Prostate gland (tissue), 2 donors: ENCODE measurements around the gene SLTM. TPM values are rescaled to one million over a fixed set of nuclear protein-coding genes. Genes with fewer than 3 reads are reported as not detected.
"Not testable (repeated sequence)": the region's sequence is repeated elsewhere in the genome, so short reads cannot be mapped to it uniquely, and the experiment has no call there.

Source experiments
- DNase-seq: peaks from one replicate; pipeline ENCODE4 v3.0.0-alpha.2; 2019; ENCODE audit warnings: low spot score
- H3K27ac ChIP-seq, 2 donors: fragments of 200-600 bp; sonication (generic); 2 replicates each; pipeline ENCODE4 v1.5.1; 2017 to 2019
- H3K27me3 ChIP-seq: fragments of 200-600 bp; sonication (generic); replicated peaks from 2 replicates; pipeline ENCODE4 v1.5.1; 2019; ENCODE audit not compliant: insufficient read depth
- H3K36me3 ChIP-seq, 2 donors: fragments of 200-600 bp; sonication (generic); 1 replicate in 1 of 2; 2 replicates in 1 of 2; pipeline versions ENCODE4 v1.5.1 to v1.8.1; 2017 to 2019
- H3K4me1 ChIP-seq: fragments of 200-600 bp; sonication (generic); replicated peaks from 2 replicates; pipeline ENCODE4 v1.5.1; 2019
- H3K4me3 ChIP-seq, 2 donors: fragments of 200-600 bp; sonication (generic); 2 replicates each; pipeline ENCODE4 v1.5.1; 2017 to 2019
- H3K9me3 ChIP-seq: fragments of 200-600 bp; sonication (generic); 2 replicates; pipeline ENCODE4 v1.5.1; 2017
- POLR2A ChIP-seq: fragments of 450-650 bp; IDR thresholded peaks from one replicate; pipeline ENCODE4 v1.6.1; 2016; ENCODE audit warnings: antibody characterized with exemption, mild to moderate bottlenecking
- POLR2AphosphoS5 ChIP-seq: sonication (generic); formaldehyde crosslinking; IDR thresholded peaks from one replicate; pipeline ENCODE4 v1.6.1; 2017; ENCODE audit warnings: antibody characterized with exemption
- WGBS: methylation state at CpG from one replicate; pipeline ENCODE4 v1.1.5; 2018; 5-methylcytosine and 5-hydroxymethylcytosine counted together
- intact Hi-C: fragments of 100-400 bp; cut with DNase I; formaldehyde crosslinking; loops from one replicate; pipeline ENCODE4 v1.14.2; 2022
- total RNA-seq, 2 donors: library from RNA; depleted of rRNA; stranded (reverse); fragments of >200 nt; gene quantifications; one replicate each; pipeline ENCODE4 v1.1.0, GENCODE V29; 2016
- TF ChIP-seq, protein P1 (sequence below), 4 experiments: fragments of 200-600 bp in 2 of 4; fragments of 450-650 bp in 2 of 4; sonication (generic) in 2 of 4; IDR thresholded peaks; 1 replicate in 3 of 4; 2 replicates in 1 of 4; pipeline ENCODE4 v1.5.1; 2016 to 2019; ENCODE audit warnings: antibody characterized with exemption in 4 of 4, mild to moderate bottlenecking in 2 of 4, moderate library complexity in 2 of 4

Gene SLTM
- total RNA-seq, 2 donors from 2014 or later, result 65.8 to 73.3 TPM

DNA sequence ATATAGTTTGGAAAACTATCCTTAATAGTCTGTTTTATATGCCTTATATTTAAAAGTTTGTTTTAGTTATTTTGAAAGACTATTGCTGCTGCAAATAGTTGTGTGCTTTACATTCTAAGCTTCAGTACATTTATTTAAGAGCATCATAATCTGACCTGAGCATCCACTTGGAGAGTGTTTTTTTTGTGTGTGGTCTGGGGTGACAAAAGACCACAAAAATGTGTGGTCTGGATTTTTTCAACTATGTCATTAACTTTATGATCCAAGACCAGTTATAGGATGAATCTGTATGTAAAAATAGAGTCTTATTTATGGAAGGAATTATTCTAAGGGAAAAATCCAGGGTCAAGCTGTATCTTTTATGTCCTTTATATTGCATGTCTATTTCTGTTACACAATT is 77.4 kb downstream of the SLTM start:
- TF ChIP-seq POLR2A (no peak), POLR2AphosphoS5 (no peak)
- TF ChIP-seq, protein P1, sequence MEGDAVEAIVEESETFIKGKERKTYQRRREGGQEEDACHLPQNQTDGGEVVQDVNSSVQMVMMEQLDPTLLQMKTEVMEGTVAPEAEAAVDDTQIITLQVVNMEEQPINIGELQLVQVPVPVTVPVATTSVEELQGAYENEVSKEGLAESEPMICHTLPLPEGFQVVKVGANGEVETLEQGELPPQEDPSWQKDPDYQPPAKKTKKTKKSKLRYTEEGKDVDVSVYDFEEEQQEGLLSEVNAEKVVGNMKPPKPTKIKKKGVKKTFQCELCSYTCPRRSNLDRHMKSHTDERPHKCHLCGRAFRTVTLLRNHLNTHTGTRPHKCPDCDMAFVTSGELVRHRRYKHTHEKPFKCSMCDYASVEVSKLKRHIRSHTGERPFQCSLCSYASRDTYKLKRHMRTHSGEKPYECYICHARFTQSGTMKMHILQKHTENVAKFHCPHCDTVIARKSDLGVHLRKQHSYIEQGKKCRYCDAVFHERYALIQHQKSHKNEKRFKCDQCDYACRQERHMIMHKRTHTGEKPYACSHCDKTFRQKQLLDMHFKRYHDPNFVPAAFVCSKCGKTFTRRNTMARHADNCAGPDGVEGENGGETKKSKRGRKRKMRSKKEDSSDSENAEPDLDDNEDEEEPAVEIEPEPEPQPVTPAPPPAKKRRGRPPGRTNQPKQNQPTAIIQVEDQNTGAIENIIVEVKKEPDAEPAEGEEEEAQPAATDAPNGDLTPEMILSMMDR (IDR thresholded peaks at IDR 0.05), result no peak
- H3K36me3 ChIP-seq, result no peaks in the 10 kb centered on the region
- H3K27ac ChIP-seq, result no peak overlapping the region
- H3K4me1 ChIP-seq, result no peaks in the 10 kb centered on the region
- intact Hi-C loops, result no loop called here
- no peaks in the 10 kb centered on the region for H3K9me3 ChIP-seq
- DNase-seq, result no peak
- no peaks in the 10 kb centered on the region for H3K27me3 ChIP-seq
- H3K4me3 ChIP-seq, result no peak overlapping the region

GRCh38 chr15:58854593-58854992 is 78.9 kb downstream of the SLTM start:
- 55% methylated on average over 4 of the region's 4 CpGs for WGBS
- intact Hi-C loops, result no loop called here

DNA sequence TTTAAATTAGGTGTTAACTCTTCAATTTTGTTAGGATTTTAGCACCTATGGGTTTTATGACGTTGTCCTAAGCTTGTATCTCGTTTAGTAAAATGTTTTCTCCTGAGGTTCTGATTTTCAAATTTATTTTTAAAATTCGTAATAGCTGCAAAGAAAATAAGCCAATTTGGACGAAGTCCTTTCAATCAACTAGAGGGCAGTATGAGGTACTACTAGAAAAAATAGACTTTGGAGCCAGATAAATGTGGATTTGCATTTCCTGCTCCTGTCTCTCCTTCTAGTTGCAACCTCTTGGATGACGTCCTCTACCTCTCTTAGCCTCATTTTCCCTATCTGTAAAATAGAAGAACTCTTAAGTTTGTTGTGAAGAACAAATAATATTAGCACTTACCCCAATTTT is 81.1 kb downstream of the SLTM start:
- no peak overlapping the region for H3K27ac ChIP-seq
- no peaks in the 10 kb centered on the region for H3K4me1 ChIP-seq
- DNase-seq, result no peak
- no peaks in the 10 kb centered on the region for H3K36me3 ChIP-seq
- H3K4me3 ChIP-seq, result no peak overlapping the region
- no peaks in the 10 kb centered on the region for H3K27me3 ChIP-seq
- no peak for TF ChIP-seq POLR2AphosphoS5
- no peaks in the 10 kb centered on the region for H3K9me3 ChIP-seq
- 95% methylated on average over 5 of the region's 5 CpGs for WGBS
- intact Hi-C loops, result no loop called here

More at GRCh38 chr15:58854593-58854992, 78.9 kb downstream of the SLTM start:
- Histone ChIP-seq H3K27ac (no peak overlapping the region), H3K9me3 (no peaks in the 10 kb centered on the region), H3K4me1 (no peaks in the 10 kb centered on the region), H3K36me3 (no peaks in the 10 kb centered on the region), H3K27me3 (no peaks in the 10 kb centered on the region), H3K4me3 (no peak overlapping the region)
- no peak for DNase-seq
- TF ChIP-seq, protein P1 (IDR thresholded peaks at IDR 0.05), result no peak
- no peak for TF ChIP-seq POLR2AphosphoS5
- no peak for TF ChIP-seq POLR2A

GRCh38 chr15:58851205-58851604 is 82.3 kb downstream of the SLTM start:
- H3K4me1 ChIP-seq, H3K4me3 ChIP-seq, H3K9me3 ChIP-seq, H3K36me3 ChIP-seq, H3K27me3 ChIP-seq, DNase-seq, intact Hi-C loops, H3K27ac ChIP-seq: not testable (repeated sequence)
- 96% methylated on average over 3 of the region's 3 CpGs for WGBS

GRCh38 chr15:58842713-58843396 is 90.6 kb downstream of the SLTM start:
- intact Hi-C loops, result no loop called here
- Histone ChIP-seq H3K9me3 (no peaks in the 10 kb centered on the region), H3K4me1 (no peaks in the 10 kb centered on the region), H3K27ac (no peak overlapping the region), H3K36me3 (no peaks in the 10 kb centered on the region), H3K4me3 (no peak overlapping the region), H3K27me3 (no peaks in the 10 kb centered on the region)
- TF ChIP-seq, protein P1 (IDR thresholded peaks at IDR 0.05), result no peak
- TF ChIP-seq POLR2A, result no peak
- WGBS, result 99% methylated on average over 4 of the region's 4 CpGs
- no peak for DNase-seq

DNA sequence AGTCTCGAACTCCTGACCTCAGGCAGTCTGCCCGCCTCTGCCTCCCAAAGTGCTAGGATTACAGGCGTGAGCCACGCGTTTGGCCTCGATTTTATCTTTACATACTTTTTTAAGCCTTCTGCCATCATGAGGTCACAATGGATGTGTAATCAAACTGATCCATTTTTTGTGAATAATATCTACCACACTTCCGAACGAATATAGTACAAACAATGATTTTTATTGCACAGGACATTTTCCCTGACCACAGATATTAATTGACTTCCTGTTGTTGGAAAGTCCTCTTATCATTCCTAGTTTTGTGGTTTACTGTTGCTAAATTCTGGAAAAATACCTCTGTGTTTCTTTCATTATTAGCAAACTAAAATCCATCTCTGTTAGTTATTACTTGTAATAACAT is 93.4 kb downstream of the SLTM start:
- WGBS, result 84% methylated on average over 8 of the region's 8 CpGs
- Histone ChIP-seq H3K9me3 (no peaks in the 10 kb centered on the region), H3K27me3 (no peaks in the 10 kb centered on the region), H3K4me1 (no peaks in the 10 kb centered on the region), H3K27ac (no peak overlapping the region), H3K4me3 (no peak overlapping the region), H3K36me3 (no peaks in the 10 kb centered on the region)
- intact Hi-C loops, result no loop called here
- DNase-seq, result no peak
- TF ChIP-seq POLR2A, result no peak
- no peak for TF ChIP-seq POLR2AphosphoS5
- TF ChIP-seq, protein P1 (IDR thresholded peaks at IDR 0.05), result no peak
